ENCODE results near the gene COL23A1.

The COL23A1 gene

DNA sequence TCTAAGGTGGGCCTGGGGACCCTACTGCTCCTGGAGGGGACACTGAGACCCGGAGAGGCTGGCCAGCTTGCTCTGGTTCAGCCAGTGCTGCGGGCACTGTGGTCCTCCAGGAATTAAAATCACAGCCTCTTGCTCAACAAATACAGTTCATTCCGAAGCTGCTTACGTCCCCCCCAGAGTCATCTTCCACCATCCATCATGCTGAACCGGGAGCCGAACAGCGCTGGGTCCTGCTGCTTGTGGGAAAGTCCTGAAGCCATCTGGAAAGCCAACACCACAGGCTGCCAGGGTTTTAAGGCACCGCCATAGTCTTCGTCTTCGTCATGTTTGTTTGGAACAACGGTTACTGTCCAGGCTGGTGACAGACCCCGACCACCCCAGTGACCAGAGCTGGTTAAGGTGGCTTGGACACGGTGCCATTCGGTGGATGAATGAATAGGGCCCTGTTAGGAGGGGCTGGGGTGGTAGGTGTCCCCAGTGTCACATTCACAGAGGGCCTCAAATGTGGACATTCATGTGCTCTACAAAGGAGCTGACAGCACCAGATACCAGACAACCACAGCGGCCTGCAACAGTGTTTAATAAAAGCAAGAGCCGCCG lies 276.0 kb downstream of the COL23A1 start:
- no peak for DNase-seq (ENCODE audit: low read depth)
- TF ChIP-seq, protein P1, sequence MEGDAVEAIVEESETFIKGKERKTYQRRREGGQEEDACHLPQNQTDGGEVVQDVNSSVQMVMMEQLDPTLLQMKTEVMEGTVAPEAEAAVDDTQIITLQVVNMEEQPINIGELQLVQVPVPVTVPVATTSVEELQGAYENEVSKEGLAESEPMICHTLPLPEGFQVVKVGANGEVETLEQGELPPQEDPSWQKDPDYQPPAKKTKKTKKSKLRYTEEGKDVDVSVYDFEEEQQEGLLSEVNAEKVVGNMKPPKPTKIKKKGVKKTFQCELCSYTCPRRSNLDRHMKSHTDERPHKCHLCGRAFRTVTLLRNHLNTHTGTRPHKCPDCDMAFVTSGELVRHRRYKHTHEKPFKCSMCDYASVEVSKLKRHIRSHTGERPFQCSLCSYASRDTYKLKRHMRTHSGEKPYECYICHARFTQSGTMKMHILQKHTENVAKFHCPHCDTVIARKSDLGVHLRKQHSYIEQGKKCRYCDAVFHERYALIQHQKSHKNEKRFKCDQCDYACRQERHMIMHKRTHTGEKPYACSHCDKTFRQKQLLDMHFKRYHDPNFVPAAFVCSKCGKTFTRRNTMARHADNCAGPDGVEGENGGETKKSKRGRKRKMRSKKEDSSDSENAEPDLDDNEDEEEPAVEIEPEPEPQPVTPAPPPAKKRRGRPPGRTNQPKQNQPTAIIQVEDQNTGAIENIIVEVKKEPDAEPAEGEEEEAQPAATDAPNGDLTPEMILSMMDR (IDR thresholded peaks at IDR 0.05; ENCODE audit: low read length, missing control alignments) = no peak
- H3K4me3 ChIP-seq (replicated peaks; ENCODE audit: low read depth, low read length) = no peak overlapping the region

DNA sequence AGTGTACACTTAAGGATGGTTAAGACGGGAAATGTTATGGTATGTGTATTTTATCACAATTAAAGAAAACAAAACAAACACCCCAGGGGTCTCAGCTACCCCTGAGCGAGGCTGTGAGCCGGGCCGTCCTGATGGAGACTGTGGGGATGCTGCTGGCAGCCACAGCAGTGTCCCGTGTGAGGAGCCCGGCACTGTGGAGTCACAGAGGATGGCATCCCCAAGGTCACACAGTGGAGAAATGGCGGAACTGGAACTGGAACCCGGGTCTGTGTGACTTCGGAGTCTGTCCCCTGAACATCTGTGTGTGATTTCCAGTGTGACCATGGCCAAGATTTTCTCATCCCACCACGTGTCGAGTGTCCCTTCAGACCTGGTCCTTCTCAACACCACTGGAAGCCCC lies 276.9 kb downstream of the COL23A1 start:
- TF ChIP-seq, protein P1 (IDR thresholded peaks at IDR 0.05; ENCODE audit: low read length, missing control alignments) = no peak
- H3K4me3 ChIP-seq (replicated peaks; ENCODE audit: low read depth, low read length) = no peak overlapping the region
- DNase-seq (ENCODE audit: low read depth) = no peak

DNA sequence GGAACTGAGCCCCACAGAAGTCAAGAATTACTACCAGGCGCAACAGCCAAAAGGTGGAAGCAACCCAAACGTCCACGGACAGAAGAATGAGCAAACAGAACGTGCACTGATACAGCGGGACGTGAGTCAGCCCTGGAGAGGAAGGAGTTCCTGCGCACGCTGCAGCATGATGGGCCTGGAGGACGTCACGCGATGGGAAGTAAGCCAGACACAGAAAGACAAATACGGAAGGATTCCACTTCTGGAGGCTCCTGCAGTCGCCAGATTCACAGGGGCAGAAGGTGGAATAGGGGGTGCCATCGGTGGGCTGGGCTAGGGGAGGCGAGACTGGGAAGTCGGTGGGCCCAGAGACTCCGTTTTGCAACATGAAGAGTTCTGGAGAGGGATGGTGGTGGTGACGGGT lies 277.3 kb downstream of the COL23A1 start:
- no peak for DNase-seq (ENCODE audit: low read depth)
- no peak overlapping the region for H3K4me3 ChIP-seq (replicated peaks; ENCODE audit: low read depth, low read length)
- TF ChIP-seq, protein P1 (IDR thresholded peaks at IDR 0.05; ENCODE audit: low read length, missing control alignments) = no peak

DNA sequence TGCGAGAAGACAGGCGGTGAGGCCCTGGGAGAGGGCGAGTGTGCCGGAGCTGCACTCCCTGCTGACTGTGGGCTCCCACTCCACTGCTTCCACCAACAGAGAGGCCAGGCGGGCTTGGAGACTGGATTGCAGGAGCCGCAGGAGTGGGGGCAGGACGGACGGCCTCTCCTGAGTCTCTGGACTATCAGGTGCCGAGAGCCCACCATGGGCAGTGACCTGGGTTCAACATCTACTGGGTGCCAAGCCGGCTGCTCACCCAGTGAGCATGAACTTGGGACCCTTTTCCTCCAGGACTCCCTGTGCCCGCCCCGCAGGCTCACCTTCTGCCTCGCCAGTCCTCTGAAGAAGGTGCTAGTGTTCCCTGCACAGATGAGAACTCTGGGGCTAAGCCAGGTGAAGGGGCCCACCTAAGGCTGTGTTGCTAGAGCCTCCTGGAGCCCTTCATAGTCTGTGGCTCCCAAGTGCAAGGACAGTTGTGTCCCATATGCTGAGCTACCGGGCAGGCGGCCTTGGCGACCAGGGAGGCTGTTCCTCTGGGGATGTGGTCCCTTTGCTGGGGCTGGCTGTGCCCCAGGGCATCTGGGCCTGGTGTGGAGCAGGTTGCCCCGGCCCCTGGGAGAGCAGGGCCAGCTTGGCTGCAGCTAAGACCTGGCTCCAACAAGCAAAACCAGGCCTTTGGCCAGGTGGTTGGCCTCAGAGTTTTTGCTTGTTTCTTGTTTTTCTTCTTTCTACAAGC lies 279.9 kb downstream of the COL23A1 start:
- no peak for DNase-seq (ENCODE audit: low read depth)
- no peak overlapping the region for H3K4me3 ChIP-seq (replicated peaks; ENCODE audit: low read depth, low read length)
- TF ChIP-seq, protein P1 (IDR thresholded peaks at IDR 0.05; ENCODE audit: low read length, missing control alignments) = no peak

DNA sequence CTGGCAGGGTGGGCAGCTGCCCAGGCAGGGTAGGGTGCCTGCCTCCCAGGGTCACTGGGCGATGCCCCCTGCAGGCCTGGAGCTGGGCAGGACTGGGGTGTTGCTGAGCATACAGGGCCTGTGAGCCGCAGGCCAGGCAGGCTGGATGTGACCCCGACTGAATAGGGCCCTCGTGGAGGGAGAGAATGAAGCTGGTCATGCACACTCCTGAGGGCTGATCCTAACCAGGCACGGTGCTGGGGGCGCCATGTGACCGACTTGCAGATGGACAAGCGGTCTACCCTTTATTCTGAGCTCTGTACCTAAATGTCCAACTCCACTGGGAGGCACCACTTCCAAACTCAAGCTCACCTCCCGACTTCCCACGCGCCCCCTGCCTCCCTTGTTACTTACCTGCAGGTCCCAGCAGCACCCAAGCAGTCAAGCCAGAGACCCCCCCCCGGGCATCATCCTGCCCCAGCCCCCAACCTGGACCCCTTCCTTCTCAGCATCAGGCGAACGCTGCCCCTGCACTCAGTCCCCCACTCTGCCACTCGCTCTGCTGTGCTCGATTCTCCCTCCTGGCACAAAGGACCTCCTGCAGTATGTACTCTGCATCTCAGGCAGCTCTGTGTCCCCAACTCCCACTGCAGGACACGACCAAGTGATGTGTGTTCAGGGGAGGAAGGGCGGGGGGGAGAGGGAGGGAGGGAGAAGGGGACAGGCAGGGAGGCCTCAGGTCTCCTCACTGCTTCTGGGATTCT lies 280.8 kb downstream of the COL23A1 start:
- TF ChIP-seq, protein P1 (IDR thresholded peaks at IDR 0.05; ENCODE audit: low read length, missing control alignments) = no peak

DNA sequence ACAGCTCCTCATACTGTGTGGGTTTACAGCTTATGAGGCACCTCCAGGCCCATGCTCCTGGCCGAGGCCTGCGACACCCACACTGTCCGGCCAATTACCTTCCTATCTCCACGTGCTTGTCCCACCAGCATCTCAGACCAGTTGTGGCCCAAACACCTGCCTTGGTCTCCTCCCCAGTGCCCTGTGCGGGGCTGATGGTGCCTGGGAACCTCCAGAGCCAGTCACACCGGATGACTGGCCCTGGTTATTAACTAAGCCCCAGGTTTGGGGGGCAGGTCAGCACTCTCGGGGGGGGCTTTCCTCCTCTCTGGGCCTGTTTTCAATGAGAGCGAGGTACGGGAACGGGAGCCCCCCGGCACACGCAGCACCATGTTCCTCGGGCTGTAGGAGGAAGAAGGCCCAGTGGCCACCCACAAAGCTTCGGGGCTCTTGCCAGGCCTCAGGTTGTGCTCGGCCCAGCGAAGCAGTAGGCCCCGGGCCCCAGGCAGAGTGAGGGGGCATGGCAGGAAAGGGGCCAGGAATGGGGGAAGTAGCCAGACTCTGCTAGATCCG lies 281.6 kb downstream of the COL23A1 start:
- DNase-seq (ENCODE audit: low read depth) = no peak
- no peak overlapping the region for H3K4me3 ChIP-seq (replicated peaks; ENCODE audit: low read depth, low read length)
- TF ChIP-seq, protein P1 (IDR thresholded peaks at IDR 0.05; ENCODE audit: low read length, missing control alignments) = no peak

More for the DNA sequence above, 280.8 kb downstream of the COL23A1 start:
- DNase-seq (ENCODE audit: low read depth) = no peak
- no peak overlapping the region for H3K4me3 ChIP-seq (replicated peaks; ENCODE audit: low read depth, low read length)

All from fibroblast of pulmonary artery (primary cell).